HG02884 (cell line): Measurements from ENCODE around the gene STK10.

Experiments
- ATAC-seq: cut with Tn5 transposase; IDR thresholded peaks from one replicate; pipeline ENCODE4 v1.9.1; 2021; ENCODE audit warnings: mild to moderate bottlenecking, moderate library complexity; ENCODE audit not compliant: unreplicated experiment

STK10 gene

GRCh38 chr5:172093559-172093958 lies 94.5 kb downstream of the STK10 start:
- no peak for ATAC-seq

GRCh38 chr5:172091956-172092732 lies 95.9 kb downstream of the STK10 start:
- ATAC-seq: no peak

- ATAC-seq: no peak
These were observed 97.0 kb downstream of the STK10 start for GRCh38 chr5:172090976-172091547.

- ATAC-seq: no peak
These were observed 98.5 kb downstream of the STK10 start for GRCh38 chr5:172089298-172090117.

GRCh38 chr5:172088801-172089200 lies 99.2 kb downstream of the STK10 start:
- ATAC-seq: no peak

- no peak for ATAC-seq
These were observed 101.6 kb downstream of the STK10 start for GRCh38 chr5:172086194-172086975.

- ATAC-seq: no peak
These were observed 102.3 kb downstream of the STK10 start for GRCh38 chr5:172085738-172086137.

- ATAC-seq: no peak
These were observed 105.8 kb downstream of the STK10 start for GRCh38 chr5:172082180-172082579.

- no peak for ATAC-seq
These were observed 108.1 kb downstream of the STK10 start for GRCh38 chr5:172079876-172080275.

- no peak for ATAC-seq
These were observed 109.2 kb downstream of the STK10 start for GRCh38 chr5:172078726-172079345.

GRCh38 chr5:172077664-172078425 lies 110.2 kb downstream of the STK10 start:
- ATAC-seq: no peak

GRCh38 chr5:172076761-172077244 lies 111.2 kb downstream of the STK10 start:
- no peak for ATAC-seq

- ATAC-seq: no peak
These were observed 112.4 kb downstream of the STK10 start for GRCh38 chr5:172075656-172076055.

GRCh38 chr5:172074896-172075295 lies 113.1 kb downstream of the STK10 start:
- no peak for ATAC-seq

- ATAC-seq: no peak
These were observed 116.6 kb downstream of the STK10 start for GRCh38 chr5:172071309-172071875.

GRCh38 chr5:172065431-172066065 lies 122.5 kb downstream of the STK10 start:
- ATAC-seq: no peak

GRCh38 chr5:172064766-172065165 lies 123.3 kb downstream of the STK10 start:
- no peak for ATAC-seq

- no peak for ATAC-seq
These were observed 123.7 kb downstream of the STK10 start for GRCh38 chr5:172064358-172064757.
